HepG2 (cell line): Measurements from ENCODE around the gene KIAA0232. TPM values are rescaled to one million over a fixed set of nuclear protein-coding genes. Genes with fewer than 3 reads are reported as not detected.

Experiments used
- BRD4 ChIP-seq: sonication (generic); formaldehyde crosslinking; IDR thresholded peaks from 2 replicates; pipeline ENCODE4 v1.4.0; 2020; ENCODE audit warnings: missing genetic modification reagents
- HDAC2 ChIP-seq: sonication (generic); formaldehyde crosslinking; IDR thresholded peaks from 2 replicates; pipeline ENCODE4 v1.4.0; 2020; ENCODE audit warnings: missing genetic modification reagents
- NFIC ChIP-seq: IDR thresholded peaks from 2 replicates; pipeline ENCODE4 v1.6.1; 2012; ENCODE audit warnings: mild to moderate bottlenecking, low read length, inconsistent platforms
- PHF20 ChIP-seq: sonication (generic); formaldehyde crosslinking; IDR thresholded peaks from 2 replicates; pipeline ENCODE4 v1.5.0; 2020; ENCODE audit warnings: mild to moderate bottlenecking, missing genetic modification reagents
- SNRNP70 ChIP-seq: fragments of 200-400 bp; formaldehyde crosslinking; IDR thresholded peaks from 2 replicates; pipeline ENCODE4 v1.6.1; 2017; ENCODE audit warnings: mild to moderate bottlenecking, low read depth, low read length, moderate library complexity
- SOX6 ChIP-seq, 2 experiments: fragments of 450-650 bp in 1 of 2; sonication (generic) in 1 of 2; formaldehyde crosslinking in 1 of 2; IDR thresholded peaks; 2 replicates each; pipeline versions ENCODE4 v1.4.0 to v1.6.1; 2017 to 2020; ENCODE audit warnings: antibody characterized with exemption in 1 of 2, mild to moderate bottlenecking in 1 of 2, missing genetic modification reagents in 1 of 2
- TEAD3 ChIP-seq: optimal IDR thresholded peaks from 2 replicates; pipeline ENCODE3; 2016; ENCODE audit warnings: borderline replicate concordance
- ZNF24 ChIP-seq: fragments of 450-650 bp; IDR thresholded peaks from 2 replicates; pipeline ENCODE4 v1.6.1; 2017; ENCODE audit warnings: antibody characterized with exemption, mild to moderate bottlenecking
- ZNF552 ChIP-seq: sonication (generic); formaldehyde crosslinking; IDR thresholded peaks from 2 replicates; pipeline ENCODE4 v1.9.0; 2022; ENCODE audit warnings: missing genetic modification reagents, mild to moderate bottlenecking, borderline replicate concordance
- ZNF652 ChIP-seq: IDR thresholded peaks from 2 replicates; pipeline ENCODE4 v1.6.1; 2016; ENCODE audit warnings: low read depth, borderline replicate concordance
- ZNF703 ChIP-seq: sonication (generic); formaldehyde crosslinking; IDR thresholded peaks from 2 replicates; pipeline ENCODE4 v1.5.1; 2020; ENCODE audit warnings: missing genetic modification reagents, mild to moderate bottlenecking, moderate library complexity, borderline replicate concordance
- ZNF770 ChIP-seq: sonication (generic); formaldehyde crosslinking; IDR thresholded peaks from 2 replicates; pipeline ENCODE4 v1.5.0; 2020; ENCODE audit warnings: mild to moderate bottlenecking, missing genetic modification reagents
- polyA plus RNA-seq, 8 experiments: library from polyadenylated mRNA; depleted of rRNA in 3 of 8; stranded (reverse) in 7 of 8; unstranded in 1 of 8; fragments of >200 nt; fragmentation: Illumina TruSeq in 4 of 8; extraction: Trizol in 4 of 8; gene quantifications; 2 replicates each; pipeline versions ENCODE4 v1.2.1 to v1.2.3, GENCODE V29; 2011 to 2016; ENCODE audit warnings: low read depth in 4 of 8, missing spikeins in 1 of 8, mixed read lengths in 1 of 8; ENCODE audit not compliant: insufficient read depth in 1 of 8
- total RNA-seq, 5 experiments: library from RNA; depleted of rRNA; stranded (reverse); fragments of >200 nt; fragmentation: Illumina TruSeq; extraction: Trizol; gene quantifications; 2 replicates each; pipeline ENCODE4 v1.2.3, GENCODE V29; 2016; ENCODE audit warnings: low read depth in 1 of 5
- TF ChIP-seq, protein P1 (sequence below): IDR thresholded peaks from 2 replicates; pipeline ENCODE4 v1.6.1; 2012; ENCODE audit warnings: inconsistent platforms
- TF ChIP-seq, protein P2 (sequence below): IDR thresholded peaks from 2 replicates; pipeline ENCODE4 v1.6.1; 2016; ENCODE audit warnings: low read depth, control low read depth
- TF ChIP-seq, protein P3 (sequence below): sonication (generic); formaldehyde crosslinking; IDR thresholded peaks from 2 replicates; pipeline ENCODE4 v1.5.0; 2020; ENCODE audit warnings: mild to moderate bottlenecking, missing genetic modification reagents, moderate library complexity
- TF ChIP-seq, protein P4 (sequence below): sonication (generic); formaldehyde crosslinking; IDR thresholded peaks from 2 replicates; pipeline ENCODE4 v1.4.0; 2020; ENCODE audit warnings: missing genetic modification reagents
- TF ChIP-seq, protein P5 (sequence below): sonication (generic); formaldehyde crosslinking; conservative IDR thresholded peaks from 2 replicates; pipeline ENCODE4 v1.8.0; 2022; ENCODE audit warnings: missing genetic modification reagents

Gene KIAA0232
- total and polyA plus RNA-seq, 2 of the 13 experiments (the other 11 are each of a cell fraction or from before 2014, with no cell fraction given) = 7.8 to 17.1 TPM

DNA sequence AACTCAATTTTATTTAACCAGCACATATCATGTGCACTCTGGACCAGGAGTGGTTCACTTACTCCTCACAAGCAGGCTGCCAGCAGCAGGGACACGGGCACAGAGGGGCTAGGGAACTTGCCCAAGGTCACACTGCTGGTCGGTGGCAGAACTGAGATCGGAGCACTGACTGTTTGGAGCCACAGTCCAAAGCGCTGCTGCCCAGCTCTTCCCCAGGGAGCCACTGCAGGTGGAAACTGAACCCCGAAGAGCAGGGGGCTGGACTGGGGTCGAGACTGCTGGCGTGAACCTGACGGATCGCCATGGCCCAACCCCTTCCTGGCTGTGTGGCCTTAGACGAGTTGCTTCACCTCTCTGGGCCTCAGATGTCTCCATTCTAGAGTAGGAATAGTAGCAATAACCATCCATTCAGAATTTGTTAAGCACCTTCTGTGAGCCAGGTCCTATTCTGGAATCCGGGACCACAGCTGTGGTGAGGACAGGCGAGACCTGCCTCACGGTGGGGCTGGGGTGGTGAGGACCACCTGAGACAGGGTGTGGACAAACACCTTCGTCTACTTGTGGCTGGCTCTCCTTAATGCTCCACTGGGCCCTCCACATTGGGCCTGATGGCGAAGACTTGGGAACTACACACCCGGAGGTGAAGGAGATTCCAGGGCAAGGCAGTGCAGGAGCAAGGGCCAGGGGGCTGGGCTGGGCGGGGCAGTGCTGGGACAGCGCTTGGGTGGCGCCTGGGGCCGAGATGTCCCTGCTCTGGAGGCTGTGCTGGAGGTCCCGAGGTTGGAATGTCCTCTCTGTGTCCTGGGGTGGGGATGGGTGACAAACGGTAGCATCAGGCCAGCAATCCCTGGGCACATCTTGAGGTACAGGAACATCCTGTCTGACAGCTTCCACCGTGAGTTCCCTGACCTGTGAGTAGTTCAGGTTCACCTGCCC, 32.0 kb upstream of the KIAA0232 start (continued):
- TF ChIP-seq ZNF770 (CRISPR knock-in tag) (peak; percentile 75; the same call in 1 of the 2 replicates), NFIC (no peak), SNRNP70 (no peak), PHF20 (CRISPR knock-in tag) (no peak), ZNF552 (CRISPR knock-in tag) (no peak), ZNF703 (no peak), SOX6 (IDR thresholded peaks at IDR 0.05) (no peak), SOX6 (CRISPR knock-in tag; IDR thresholded peaks at IDR 0.05) (peak; percentile 6; the same call in 1 of the 2 replicates), BRD4 (CRISPR knock-in tag) (no peak; the same call in 1 of the 2 replicates), HDAC2 (CRISPR knock-in tag) (no peak), ZNF24 (no peak), ZNF652 (CRISPR knock-in tag) (no peak), TEAD3 (CRISPR knock-in tag) (peak; percentile 40)
- TF ChIP-seq, protein P1, sequence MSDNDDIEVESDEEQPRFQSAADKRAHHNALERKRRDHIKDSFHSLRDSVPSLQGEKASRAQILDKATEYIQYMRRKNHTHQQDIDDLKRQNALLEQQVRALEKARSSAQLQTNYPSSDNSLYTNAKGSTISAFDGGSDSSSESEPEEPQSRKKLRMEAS = no peak
- TF ChIP-seq, protein P2, sequence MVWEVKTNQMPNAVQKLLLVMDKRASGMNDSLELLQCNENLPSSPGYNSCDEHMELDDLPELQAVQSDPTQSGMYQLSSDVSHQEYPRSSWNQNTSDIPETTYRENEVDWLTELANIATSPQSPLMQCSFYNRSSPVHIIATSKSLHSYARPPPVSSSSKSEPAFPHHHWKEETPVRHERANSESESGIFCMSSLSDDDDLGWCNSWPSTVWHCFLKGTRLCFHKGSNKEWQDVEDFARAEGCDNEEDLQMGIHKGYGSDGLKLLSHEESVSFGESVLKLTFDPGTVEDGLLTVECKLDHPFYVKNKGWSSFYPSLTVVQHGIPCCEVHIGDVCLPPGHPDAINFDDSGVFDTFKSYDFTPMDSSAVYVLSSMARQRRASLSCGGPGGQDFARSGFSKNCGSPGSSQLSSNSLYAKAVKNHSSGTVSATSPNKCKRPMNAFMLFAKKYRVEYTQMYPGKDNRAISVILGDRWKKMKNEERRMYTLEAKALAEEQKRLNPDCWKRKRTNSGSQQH (CRISPR knock-in tag) = no peak
- TF ChIP-seq, protein P3, sequence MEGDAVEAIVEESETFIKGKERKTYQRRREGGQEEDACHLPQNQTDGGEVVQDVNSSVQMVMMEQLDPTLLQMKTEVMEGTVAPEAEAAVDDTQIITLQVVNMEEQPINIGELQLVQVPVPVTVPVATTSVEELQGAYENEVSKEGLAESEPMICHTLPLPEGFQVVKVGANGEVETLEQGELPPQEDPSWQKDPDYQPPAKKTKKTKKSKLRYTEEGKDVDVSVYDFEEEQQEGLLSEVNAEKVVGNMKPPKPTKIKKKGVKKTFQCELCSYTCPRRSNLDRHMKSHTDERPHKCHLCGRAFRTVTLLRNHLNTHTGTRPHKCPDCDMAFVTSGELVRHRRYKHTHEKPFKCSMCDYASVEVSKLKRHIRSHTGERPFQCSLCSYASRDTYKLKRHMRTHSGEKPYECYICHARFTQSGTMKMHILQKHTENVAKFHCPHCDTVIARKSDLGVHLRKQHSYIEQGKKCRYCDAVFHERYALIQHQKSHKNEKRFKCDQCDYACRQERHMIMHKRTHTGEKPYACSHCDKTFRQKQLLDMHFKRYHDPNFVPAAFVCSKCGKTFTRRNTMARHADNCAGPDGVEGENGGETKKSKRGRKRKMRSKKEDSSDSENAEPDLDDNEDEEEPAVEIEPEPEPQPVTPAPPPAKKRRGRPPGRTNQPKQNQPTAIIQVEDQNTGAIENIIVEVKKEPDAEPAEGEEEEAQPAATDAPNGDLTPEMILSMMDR (CRISPR knock-in tag) = 0 out of 2 replicates have a peak, but pooled peaks have one; percentile 12
- TF ChIP-seq, protein P4, sequence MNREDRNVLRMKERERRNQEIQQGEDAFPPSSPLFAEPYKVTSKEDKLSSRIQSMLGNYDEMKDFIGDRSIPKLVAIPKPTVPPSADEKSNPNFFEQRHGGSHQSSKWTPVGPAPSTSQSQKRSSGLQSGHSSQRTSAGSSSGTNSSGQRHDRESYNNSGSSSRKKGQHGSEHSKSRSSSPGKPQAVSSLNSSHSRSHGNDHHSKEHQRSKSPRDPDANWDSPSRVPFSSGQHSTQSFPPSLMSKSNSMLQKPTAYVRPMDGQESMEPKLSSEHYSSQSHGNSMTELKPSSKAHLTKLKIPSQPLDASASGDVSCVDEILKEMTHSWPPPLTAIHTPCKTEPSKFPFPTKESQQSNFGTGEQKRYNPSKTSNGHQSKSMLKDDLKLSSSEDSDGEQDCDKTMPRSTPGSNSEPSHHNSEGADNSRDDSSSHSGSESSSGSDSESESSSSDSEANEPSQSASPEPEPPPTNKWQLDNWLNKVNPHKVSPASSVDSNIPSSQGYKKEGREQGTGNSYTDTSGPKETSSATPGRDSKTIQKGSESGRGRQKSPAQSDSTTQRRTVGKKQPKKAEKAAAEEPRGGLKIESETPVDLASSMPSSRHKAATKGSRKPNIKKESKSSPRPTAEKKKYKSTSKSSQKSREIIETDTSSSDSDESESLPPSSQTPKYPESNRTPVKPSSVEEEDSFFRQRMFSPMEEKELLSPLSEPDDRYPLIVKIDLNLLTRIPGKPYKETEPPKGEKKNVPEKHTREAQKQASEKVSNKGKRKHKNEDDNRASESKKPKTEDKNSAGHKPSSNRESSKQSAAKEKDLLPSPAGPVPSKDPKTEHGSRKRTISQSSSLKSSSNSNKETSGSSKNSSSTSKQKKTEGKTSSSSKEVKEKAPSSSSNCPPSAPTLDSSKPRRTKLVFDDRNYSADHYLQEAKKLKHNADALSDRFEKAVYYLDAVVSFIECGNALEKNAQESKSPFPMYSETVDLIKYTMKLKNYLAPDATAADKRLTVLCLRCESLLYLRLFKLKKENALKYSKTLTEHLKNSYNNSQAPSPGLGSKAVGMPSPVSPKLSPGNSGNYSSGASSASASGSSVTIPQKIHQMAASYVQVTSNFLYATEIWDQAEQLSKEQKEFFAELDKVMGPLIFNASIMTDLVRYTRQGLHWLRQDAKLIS (CRISPR knock-in tag) = no peak
- TF ChIP-seq, protein P5, sequence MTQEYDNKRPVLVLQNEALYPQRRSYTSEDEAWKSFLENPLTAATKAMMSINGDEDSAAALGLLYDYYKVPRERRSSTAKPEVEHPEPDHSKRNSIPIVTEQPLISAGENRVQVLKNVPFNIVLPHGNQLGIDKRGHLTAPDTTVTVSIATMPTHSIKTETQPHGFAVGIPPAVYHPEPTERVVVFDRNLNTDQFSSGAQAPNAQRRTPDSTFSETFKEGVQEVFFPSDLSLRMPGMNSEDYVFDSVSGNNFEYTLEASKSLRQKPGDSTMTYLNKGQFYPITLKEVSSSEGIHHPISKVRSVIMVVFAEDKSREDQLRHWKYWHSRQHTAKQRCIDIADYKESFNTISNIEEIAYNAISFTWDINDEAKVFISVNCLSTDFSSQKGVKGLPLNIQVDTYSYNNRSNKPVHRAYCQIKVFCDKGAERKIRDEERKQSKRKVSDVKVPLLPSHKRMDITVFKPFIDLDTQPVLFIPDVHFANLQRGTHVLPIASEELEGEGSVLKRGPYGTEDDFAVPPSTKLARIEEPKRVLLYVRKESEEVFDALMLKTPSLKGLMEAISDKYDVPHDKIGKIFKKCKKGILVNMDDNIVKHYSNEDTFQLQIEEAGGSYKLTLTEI (CRISPR knock-in tag) = no peak
